GM12892 (cell line): ENCODE data around the gene KLHL17.

Experiments used
- DNase-seq: peaks from one replicate; pipeline ENCODE4 v3.0.0; 2011; ENCODE audit not compliant: insufficient read length
- FAIRE-seq: peaks from 2 replicates; lab custom pipeline; 2011; peaks lifted over from hg19 to GRCh38; lab: Jason Lieb, UNC
- POLR2A ChIP-seq: IDR thresholded peaks from 2 replicates; pipeline ENCODE4 v1.6.1; 2011; ENCODE audit warnings: low read depth, low read length, control low read depth
- POLR2AphosphoS5 ChIP-seq: IDR thresholded peaks from 2 replicates; pipeline ENCODE4 v1.6.1; 2011; ENCODE audit warnings: low read depth, low read length, control low read depth
- TAF1 ChIP-seq: IDR thresholded peaks from 2 replicates; pipeline ENCODE4 v1.6.1; 2011; ENCODE audit warnings: low read depth, mild to moderate bottlenecking, control low read depth, low read length, borderline replicate concordance

KLHL17 gene

GRCh38 chr1:932776-933602, 27.4 kb upstream of the KLHL17 start:
- DNase-seq, result no peak
- FAIRE-seq, result no peak
- TF ChIP-seq TAF1 (no peak), POLR2A (no peak), POLR2AphosphoS5 (no peak)

DNA sequence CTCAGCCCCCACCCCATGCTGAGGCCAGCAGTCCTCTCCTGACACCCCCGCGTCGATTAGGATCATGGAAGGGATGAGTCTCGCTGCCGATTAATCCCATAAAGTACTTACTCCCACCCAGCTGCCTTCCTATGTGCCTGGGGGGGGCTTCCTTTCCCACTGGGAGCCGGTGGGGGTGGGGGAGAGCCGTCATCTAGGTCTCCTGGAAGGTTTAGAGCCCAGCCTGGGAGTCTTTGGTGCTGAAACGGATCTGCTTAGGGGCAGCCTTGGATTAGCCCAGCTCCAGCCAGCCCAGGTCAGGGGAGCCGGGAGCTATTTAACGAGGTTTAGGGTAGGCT, 26.8 kb upstream of the KLHL17 start:
- FAIRE-seq (no peak), DNase-seq (no peak)
- TF ChIP-seq POLR2AphosphoS5, result no peak
- no peak for TF ChIP-seq POLR2A
- TF ChIP-seq TAF1, result no peak

GRCh38 chr1:934991-935750, 25.2 kb upstream of the KLHL17 start:
- no peak for TF ChIP-seq POLR2A
- no peak for TF ChIP-seq POLR2AphosphoS5
- TF ChIP-seq TAF1, result no peak
- DNase-seq (no peak), FAIRE-seq (no peak)

GRCh38 chr1:935751-936231, 24.6 kb upstream of the KLHL17 start:
- DNase-seq (no peak), FAIRE-seq (no peak)
- TF ChIP-seq POLR2AphosphoS5 (no peak), POLR2A (no peak), TAF1 (no peak)

DNA sequence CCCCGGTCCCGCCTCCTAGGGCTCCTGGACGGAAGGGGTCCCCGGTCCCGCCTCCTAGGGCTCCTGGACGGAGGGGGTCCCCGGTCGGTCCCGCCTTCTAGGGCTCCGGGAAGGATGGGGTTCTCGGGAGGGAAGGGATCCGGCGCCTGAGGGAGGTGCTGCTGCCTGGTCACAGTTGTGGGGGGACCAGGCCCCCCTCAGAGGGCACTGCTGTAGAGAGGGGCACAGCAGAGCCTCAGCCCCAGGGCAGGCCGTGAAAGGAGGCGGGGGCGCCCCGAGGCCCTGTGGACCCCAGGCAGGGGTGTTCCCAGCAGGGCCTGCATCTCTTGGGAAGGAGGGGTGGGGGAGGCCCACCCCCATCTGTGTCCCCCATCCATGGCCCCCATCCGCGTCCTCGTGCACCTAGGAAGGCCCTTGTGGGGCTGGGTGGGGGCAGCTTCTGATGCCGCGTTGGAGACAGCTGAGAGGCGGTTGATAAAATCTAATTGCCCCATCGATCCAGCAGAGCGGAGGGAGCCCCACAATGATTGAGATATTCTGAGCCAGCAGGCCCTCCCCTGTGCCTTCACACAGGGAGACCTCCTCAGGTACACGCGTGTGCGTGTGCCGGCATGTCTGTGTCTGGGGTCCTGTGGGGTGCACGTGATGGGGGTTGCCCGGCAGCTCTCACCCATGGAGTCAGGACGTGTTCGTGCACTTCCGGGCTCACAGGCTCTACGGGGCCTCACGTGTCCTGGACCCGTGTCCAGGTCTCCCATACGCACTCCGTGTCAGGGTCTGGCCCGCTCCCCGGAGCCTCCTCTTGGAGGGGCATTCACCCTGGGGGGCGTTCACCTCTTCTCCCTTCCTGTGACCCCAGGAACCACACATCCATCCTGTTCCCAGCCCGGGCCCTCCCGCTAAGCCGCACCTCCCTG, 23.8 kb upstream of the KLHL17 start:
- no peak for TF ChIP-seq POLR2A
- no peak for TF ChIP-seq TAF1
- no peak for TF ChIP-seq POLR2AphosphoS5
- no peak for FAIRE-seq
- DNase-seq, result no peak

- DNase-seq, result no peak
- FAIRE-seq, result no peak
- TF ChIP-seq TAF1 (no peak), POLR2AphosphoS5 (no peak)
Observed at GRCh38 chr1:937521-937920, 22.9 kb upstream of the KLHL17 start.

- DNase-seq, result no peak
- FAIRE-seq, result no peak
- TF ChIP-seq TAF1, result no peak
- TF ChIP-seq POLR2AphosphoS5, result no peak
- no peak for TF ChIP-seq POLR2A
Observed at GRCh38 chr1:938088-938683, 22.2 kb upstream of the KLHL17 start.

- FAIRE-seq, result no peak
- DNase-seq, result no peak
- TF ChIP-seq POLR2A (no peak), TAF1 (no peak), POLR2AphosphoS5 (no peak)
Observed at GRCh38 chr1:938711-939489, 21.5 kb upstream of the KLHL17 start.

- TF ChIP-seq POLR2A (no peak), POLR2AphosphoS5 (no peak), TAF1 (no peak)
- no peak for DNase-seq
- FAIRE-seq, result no peak
Observed at GRCh38 chr1:939511-940106, 20.8 kb upstream of the KLHL17 start.
